ENCODE results near the gene LGR4. TPM values are rescaled to one million over a fixed set of nuclear protein-coding genes. Genes with fewer than 3 reads are reported as not detected.
A peak's percentile ranks its signal among the peaks of the same experiment; 100 is the strongest.

Gene LGR4
- total and polyA plus RNA-seq, 2 experiments from 2014 or later, result 14.9 to 59.2 TPM

- Histone ChIP-seq H3K27me3 (replicated peaks; ENCODE audit: insufficient read depth) (no peaks in the 10 kb centered on the region), H3K36me3 (ENCODE audit: low read depth) (peaks cover 2% of the 10 kb centered on the region; the same call in 1 of the 2 replicates), H3K4me3 (peak overlapping the region; percentile 86), H4K20me1 (ENCODE audit: insufficient read depth) (no peaks in the 10 kb centered on the region), H3K9ac (peak overlapping the region; percentile 84), H3K27ac (peak overlapping the region; percentile 48; the same call in 1 of the 2 replicates), H3K4me1 (ENCODE audit: insufficient read depth) (peaks cover 17% of the 10 kb centered on the region), H3K4me2 (ENCODE audit: unreplicated experiment) (peak overlapping the region; percentile 98), H2AFZ (peak overlapping the region; percentile 94), H3K9me3 (ENCODE audit: low read depth) (no peaks in the 10 kb centered on the region), H3K79me2 (ENCODE audit: insufficient read depth) (no peaks in the 10 kb centered on the region; the same call in 1 of the 2 replicates), H3F3A (ENCODE audit: insufficient read depth) (peaks cover 10% of the 10 kb centered on the region; the same call in 1 of the 2 replicates), H3K9me2 (ENCODE audit: insufficient read depth) (no peaks in the 10 kb centered on the region)
- TF ChIP-seq EZH2phosphoT487 (IDR thresholded peaks at IDR 0.05; ENCODE audit: insufficient read depth, low read depth), result no peak
- TF ChIP-seq EZH2 (IDR thresholded peaks at IDR 0.05; ENCODE audit: insufficient read depth, poor library complexity, severe bottlenecking), result no peak
- in situ Hi-C loops (cut with MboI), result no loop called here
- WGBS, 2 experiments (ENCODE audit: low coverage in 1 of 2, low lambda C conversion rate in 2 of 2, missing lambda C conversion rate in 2 of 2), result 23 to 26% methylated on average over 8 of the region's 8 CpGs
- peak; percentile 38 for DNase-seq
Measured at GRCh38 chr11:27361649-27362431, 110.8 kb downstream of the LGR4 start.

GRCh38 chr11:27358296-27358695, 114.3 kb downstream of the LGR4 start:
- no peaks in the 10 kb centered on the region for H3K9me2 ChIP-seq (ENCODE audit: insufficient read depth)
- no peak overlapping the region for H3K4me3 ChIP-seq
- no peak for TF ChIP-seq EZH2 (IDR thresholded peaks at IDR 0.05; ENCODE audit: insufficient read depth, poor library complexity, severe bottlenecking)
- TF ChIP-seq EZH2phosphoT487 (IDR thresholded peaks at IDR 0.05; ENCODE audit: insufficient read depth, low read depth), result no peak
- peak overlapping the region; percentile 30; the same call in 1 of the 2 replicates for H3K27ac ChIP-seq
- H3K4me2 ChIP-seq (ENCODE audit: unreplicated experiment), result peak overlapping the region; percentile 10
- H2AFZ ChIP-seq, result no peak overlapping the region
- DNase-seq, result peak; percentile 70
- peaks cover 14% of the 10 kb centered on the region; the same call in 1 of the 2 replicates for H3F3A ChIP-seq (ENCODE audit: insufficient read depth)
- H3K4me1 ChIP-seq (ENCODE audit: insufficient read depth), result peaks cover 22% of the 10 kb centered on the region
- no peaks in the 10 kb centered on the region for H3K27me3 ChIP-seq (replicated peaks; ENCODE audit: insufficient read depth)
- no peaks in the 10 kb centered on the region for H3K9me3 ChIP-seq (ENCODE audit: low read depth)
- no peaks in the 10 kb centered on the region for H3K36me3 ChIP-seq (ENCODE audit: low read depth)
- WGBS, 2 experiments (ENCODE audit: low coverage in 1 of 2, low lambda C conversion rate in 2 of 2, missing lambda C conversion rate in 2 of 2), result 94 to 100% methylated on average over 1 of the region's 1 CpG
- no peaks in the 10 kb centered on the region for H4K20me1 ChIP-seq (ENCODE audit: insufficient read depth)
- in situ Hi-C loops (cut with MboI), result no loop called here
- no peaks in the 10 kb centered on the region; the same call in 1 of the 2 replicates for H3K79me2 ChIP-seq (ENCODE audit: insufficient read depth)
- H3K9ac ChIP-seq, result no peak overlapping the region

DNA sequence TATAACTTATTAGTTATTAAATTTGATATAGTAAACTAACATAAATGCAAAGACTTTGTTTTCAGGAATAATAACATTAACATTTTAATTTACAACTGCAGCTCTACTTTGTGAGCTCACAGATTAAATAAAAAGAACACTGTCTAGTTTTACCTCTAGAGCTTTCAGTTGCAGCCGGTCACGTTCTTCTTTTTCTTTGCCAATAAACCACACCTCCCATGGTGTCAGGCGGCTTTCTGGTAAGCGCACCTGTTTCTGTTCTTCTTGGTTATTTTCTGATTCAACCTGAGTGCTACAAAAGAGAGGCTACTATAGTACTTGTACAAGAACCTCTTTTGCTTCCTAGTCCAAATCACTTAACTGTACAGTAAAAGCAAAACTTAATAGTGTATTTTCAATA, 115.3 kb downstream of the LGR4 start:
- Histone ChIP-seq H3K27me3 (replicated peaks; ENCODE audit: insufficient read depth) (no peaks in the 10 kb centered on the region), H3K27ac (no peak overlapping the region), H3K79me2 (ENCODE audit: insufficient read depth) (no peaks in the 10 kb centered on the region; the same call in 1 of the 2 replicates), H3F3A (ENCODE audit: insufficient read depth) (peaks cover 13% of the 10 kb centered on the region; the same call in 1 of the 2 replicates), H3K4me3 (no peak overlapping the region), H2AFZ (no peak overlapping the region), H3K9me2 (ENCODE audit: insufficient read depth) (no peaks in the 10 kb centered on the region), H3K4me1 (ENCODE audit: insufficient read depth) (peaks cover 17% of the 10 kb centered on the region), H3K4me2 (ENCODE audit: unreplicated experiment) (no peak overlapping the region), H3K36me3 (ENCODE audit: low read depth) (no peaks in the 10 kb centered on the region), H3K9ac (no peak overlapping the region), H3K9me3 (ENCODE audit: low read depth) (no peaks in the 10 kb centered on the region), H4K20me1 (ENCODE audit: insufficient read depth) (no peaks in the 10 kb centered on the region)
- in situ Hi-C loops (cut with MboI), result no loop called here
- no peak for DNase-seq
- WGBS, 2 experiments (ENCODE audit: low coverage in 1 of 2, low lambda C conversion rate in 2 of 2, missing lambda C conversion rate in 2 of 2), result 98 to 99% methylated on average over 4 of the region's 4 CpGs
- no peak for TF ChIP-seq EZH2 (IDR thresholded peaks at IDR 0.05; ENCODE audit: insufficient read depth, poor library complexity, severe bottlenecking)
- no peak for TF ChIP-seq EZH2phosphoT487 (IDR thresholded peaks at IDR 0.05; ENCODE audit: insufficient read depth, low read depth)

- Histone ChIP-seq H3F3A (ENCODE audit: insufficient read depth) (peaks cover 8% of the 10 kb centered on the region; the same call in 1 of the 2 replicates), H3K9me3 (ENCODE audit: low read depth) (no peaks in the 10 kb centered on the region), H3K4me3 (no peak overlapping the region), H3K27ac (no peak overlapping the region), H3K79me2 (ENCODE audit: insufficient read depth) (no peaks in the 10 kb centered on the region; the same call in 1 of the 2 replicates), H4K20me1 (ENCODE audit: insufficient read depth) (no peaks in the 10 kb centered on the region), H3K9ac (no peak overlapping the region), H3K9me2 (ENCODE audit: insufficient read depth) (no peaks in the 10 kb centered on the region), H3K27me3 (replicated peaks; ENCODE audit: insufficient read depth) (no peaks in the 10 kb centered on the region), H2AFZ (no peak overlapping the region), H3K4me2 (ENCODE audit: unreplicated experiment) (no peak overlapping the region), H3K4me1 (ENCODE audit: insufficient read depth) (peaks cover 12% of the 10 kb centered on the region), H3K36me3 (ENCODE audit: low read depth) (no peaks in the 10 kb centered on the region)
- TF ChIP-seq EZH2phosphoT487 (IDR thresholded peaks at IDR 0.05; ENCODE audit: insufficient read depth, low read depth), result no peak
- TF ChIP-seq EZH2 (IDR thresholded peaks at IDR 0.05; ENCODE audit: insufficient read depth, poor library complexity, severe bottlenecking), result no peak
- DNase-seq, result no peak
- WGBS, 2 experiments (ENCODE audit: low coverage in 1 of 2, low lambda C conversion rate in 2 of 2, missing lambda C conversion rate in 2 of 2), result 69 to 71% methylated on average over 4 to 5 of the region's 5 CpGs
- in situ Hi-C loops (cut with MboI), result no loop called here
Measured at GRCh38 chr11:27356624-27357222, 115.9 kb downstream of the LGR4 start.
